ENCODE results near the gene ANO3. TPM values are rescaled to one million over a fixed set of nuclear protein-coding genes. Genes with fewer than 3 reads are reported as not detected.

The ANO3 gene
- total and polyA plus RNA-seq, 2 of the 8 experiments (the other 6 are each of a cell fraction or from before 2014, with no cell fraction given) = not detected

GRCh38 chr11:26331911-26332571 is at the start of gene ANO3 (continued):
- TF ChIP-seq CHD7 (IDR thresholded peaks at IDR 0.05; ENCODE audit: insufficient replicate concordance, low read length) = no peak
- no peak for TF ChIP-seq RXRA (IDR thresholded peaks at IDR 0.05; ENCODE audit: insufficient read depth, low read depth, low read length)
- TF ChIP-seq RFX5 (IDR thresholded peaks at IDR 0.05; ENCODE audit: borderline replicate concordance, low read depth, low read length) = no peak
- TF ChIP-seq BCL11A (IDR thresholded peaks at IDR 0.05; ENCODE audit: low read depth in 2 of 2, low read length in 2 of 2) = no peak
- no peak for TF ChIP-seq JUN (IDR thresholded peaks at IDR 0.05; ENCODE audit: low read depth, low read length)
- TF ChIP-seq, protein P1, sequence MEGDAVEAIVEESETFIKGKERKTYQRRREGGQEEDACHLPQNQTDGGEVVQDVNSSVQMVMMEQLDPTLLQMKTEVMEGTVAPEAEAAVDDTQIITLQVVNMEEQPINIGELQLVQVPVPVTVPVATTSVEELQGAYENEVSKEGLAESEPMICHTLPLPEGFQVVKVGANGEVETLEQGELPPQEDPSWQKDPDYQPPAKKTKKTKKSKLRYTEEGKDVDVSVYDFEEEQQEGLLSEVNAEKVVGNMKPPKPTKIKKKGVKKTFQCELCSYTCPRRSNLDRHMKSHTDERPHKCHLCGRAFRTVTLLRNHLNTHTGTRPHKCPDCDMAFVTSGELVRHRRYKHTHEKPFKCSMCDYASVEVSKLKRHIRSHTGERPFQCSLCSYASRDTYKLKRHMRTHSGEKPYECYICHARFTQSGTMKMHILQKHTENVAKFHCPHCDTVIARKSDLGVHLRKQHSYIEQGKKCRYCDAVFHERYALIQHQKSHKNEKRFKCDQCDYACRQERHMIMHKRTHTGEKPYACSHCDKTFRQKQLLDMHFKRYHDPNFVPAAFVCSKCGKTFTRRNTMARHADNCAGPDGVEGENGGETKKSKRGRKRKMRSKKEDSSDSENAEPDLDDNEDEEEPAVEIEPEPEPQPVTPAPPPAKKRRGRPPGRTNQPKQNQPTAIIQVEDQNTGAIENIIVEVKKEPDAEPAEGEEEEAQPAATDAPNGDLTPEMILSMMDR (IDR thresholded peaks at IDR 0.05; ENCODE audit: control extremely low read depth in 1 of 3, insufficient read depth in 1 of 3, low read depth in 1 of 3, low read length in 3 of 3) = peak; percentile 66 to 81 (median 78)
- TF ChIP-seq FOSL1 (IDR thresholded peaks at IDR 0.05; ENCODE audit: insufficient read depth, low read depth, low read length) = no peak
- peak; percentile 71 for TF ChIP-seq ASH2L (IDR thresholded peaks at IDR 0.05; ENCODE audit: low read length)
